Glomerular visceral epithelial cell (primary cell): ENCODE results near the gene ELP2.

Experiments
- DNase-seq: peaks from one replicate; pipeline ENCODE4 v3.0.0-alpha.2; 2016; ENCODE audit errors: extremely low spot score

ELP2 gene

GRCh38 chr18:36126668-36127067 lies 3.0 kb upstream of the ELP2 start:
- DNase-seq, result no peak

GRCh38 chr18:36127836-36128529 lies 1.7 kb upstream of the ELP2 start:
- no peak for DNase-seq

GRCh38 chr18:36128530-36128870 lies 1.2 kb upstream of the ELP2 start:
- peak; percentile 30 for DNase-seq

GRCh38 chr18:36128907-36129299 lies 796 bp upstream of the ELP2 start:
- DNase-seq, result no peak

- DNase-seq, result no peak
Measured at GRCh38 chr18:36130039-36130831, 536 bp downstream of the ELP2 start.

- DNase-seq, result no peak
Measured at GRCh38 chr18:36130883-36131653, 1.4 kb downstream of the ELP2 start.

- DNase-seq, result no peak
Measured at GRCh38 chr18:36131692-36132483, 2.2 kb downstream of the ELP2 start.

GRCh38 chr18:36132756-36133155 lies 3.1 kb downstream of the ELP2 start:
- no peak for DNase-seq

- no peak for DNase-seq
Measured at GRCh38 chr18:36135264-36135663, 5.6 kb downstream of the ELP2 start.

- no peak for DNase-seq
Measured at GRCh38 chr18:36139245-36139644, 9.5 kb downstream of the ELP2 start.

GRCh38 chr18:36141576-36141975 lies 11.9 kb downstream of the ELP2 start:
- DNase-seq, result no peak

- no peak for DNase-seq
Measured at GRCh38 chr18:36142751-36143150, 13.1 kb downstream of the ELP2 start.

GRCh38 chr18:36143391-36143790 lies 13.7 kb downstream of the ELP2 start:
- no peak for DNase-seq

- DNase-seq, result no peak
Measured at GRCh38 chr18:36149514-36150289, 20.0 kb downstream of the ELP2 start.

- peak; percentile 68 for DNase-seq
Measured at GRCh38 chr18:36152781-36153180, 23.1 kb downstream of the ELP2 start.

GRCh38 chr18:36153203-36153602 lies 23.5 kb downstream of the ELP2 start:
- peak; percentile 97 for DNase-seq

GRCh38 chr18:36153771-36154170 lies 24.1 kb downstream of the ELP2 start:
- no peak for DNase-seq

GRCh38 chr18:36155851-36156757 lies 26.4 kb downstream of the ELP2 start:
- DNase-seq, result peak; percentile 51

- DNase-seq, result no peak
Measured at GRCh38 chr18:36157441-36157840, 27.7 kb downstream of the ELP2 start.

- peak; percentile 81 for DNase-seq
Measured at GRCh38 chr18:36158266-36158867, 28.7 kb downstream of the ELP2 start.
